Middle frontal gyrus (tissue), 1 donor: ENCODE measurements around the gene SH3BGR.
"Not testable (repeated sequence)": the region's sequence is repeated elsewhere in the genome, so short reads cannot be mapped to it uniquely, and the experiment has no call there.

Source experiments
- DNase-seq: peaks from one replicate; pipeline ENCODE4 v3.0.0-alpha.2; 2015; ENCODE audit warnings: low spot score; ENCODE audit errors: extremely low spot score

Gene SH3BGR

DNA sequence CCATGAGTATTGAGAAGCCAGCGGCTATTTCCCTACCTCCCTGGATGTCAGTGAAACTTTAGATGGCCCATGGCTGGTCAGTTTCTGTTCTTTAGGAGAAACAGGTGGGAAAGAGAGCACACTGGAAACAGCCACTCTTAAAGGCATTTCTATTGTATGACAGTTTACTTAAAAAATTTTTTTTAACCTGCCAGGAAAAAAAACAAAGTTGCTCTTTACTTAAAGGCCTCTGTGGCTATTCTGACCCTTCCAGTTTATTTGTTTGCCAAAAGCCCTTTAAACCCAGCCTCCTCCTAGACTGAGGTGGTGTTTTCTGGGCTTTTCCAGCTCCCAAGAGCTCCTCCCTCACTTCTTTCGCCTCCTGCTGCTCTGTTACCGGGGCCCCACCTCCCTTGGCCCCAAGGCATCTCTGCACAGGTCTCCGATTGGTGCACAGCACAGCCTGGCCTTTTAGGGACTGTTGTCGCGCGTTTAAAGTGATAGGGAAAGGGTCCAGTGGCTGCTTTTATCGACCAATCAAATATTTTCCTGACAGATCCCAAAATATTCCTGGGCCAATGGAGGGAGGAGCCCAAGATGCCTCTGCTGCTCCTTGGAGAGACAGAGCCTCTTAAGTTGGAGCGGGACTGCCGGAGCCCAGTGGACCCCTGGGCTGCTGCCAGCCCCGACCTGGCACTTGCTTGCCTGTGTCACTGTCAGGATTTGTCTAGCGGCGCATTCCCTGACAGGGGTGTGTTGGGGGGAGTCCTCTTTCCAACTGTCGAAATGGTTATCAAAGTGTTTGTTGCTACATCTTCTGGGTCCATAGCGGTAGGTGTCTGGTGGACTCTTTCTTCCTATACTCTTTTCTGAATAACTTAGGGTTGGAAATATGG is at the start of gene SH3BGR:
SH3BGR (plus strand) TSS at position 639 of the 875 bp plus-strand sequence; CDS start at position 766, 127 bp downstream.
- no peak for DNase-seq

DNA sequence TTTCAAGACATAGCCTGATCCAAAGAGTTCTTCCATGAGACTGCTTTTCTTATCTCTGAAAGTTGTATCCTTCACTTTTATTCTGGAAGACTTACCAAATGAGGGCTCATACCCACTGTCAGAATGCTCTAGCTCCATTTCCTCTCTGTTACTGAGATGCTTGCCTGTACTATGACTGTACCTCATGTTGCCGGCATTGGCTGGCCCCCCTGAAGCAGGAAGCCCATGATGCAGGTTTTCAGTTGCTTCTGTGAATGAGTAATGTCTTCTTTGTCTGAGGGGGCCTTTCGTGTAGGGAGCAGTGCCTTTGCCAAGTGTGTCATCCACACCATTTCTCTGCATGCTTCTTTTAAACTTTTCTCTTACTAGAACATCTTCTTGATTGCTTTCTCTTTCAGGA is 45.7 kb upstream of the SH3BGR start:
- no peak for DNase-seq

DNA sequence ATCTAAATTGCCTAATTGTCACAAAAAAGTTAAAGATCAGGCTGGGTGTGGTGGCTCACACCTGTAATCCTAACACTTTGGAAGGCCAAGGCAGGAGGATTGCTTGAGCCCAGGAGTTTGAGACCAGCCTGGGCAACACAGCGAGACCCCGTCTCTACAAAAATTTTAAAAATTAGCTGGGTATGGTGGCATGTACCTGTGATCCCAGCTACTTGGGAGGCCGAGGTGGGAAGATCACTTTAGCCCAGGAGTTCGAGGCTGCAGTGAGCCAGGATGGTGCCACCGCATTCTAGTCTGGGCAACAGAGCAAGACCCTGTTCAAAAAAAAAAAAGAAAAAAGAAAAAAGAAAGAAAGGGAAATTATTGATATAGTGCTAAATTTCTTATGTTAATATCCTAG is 32.6 kb upstream of the SH3BGR start:
- DNase-seq: not testable (repeated sequence)

DNA sequence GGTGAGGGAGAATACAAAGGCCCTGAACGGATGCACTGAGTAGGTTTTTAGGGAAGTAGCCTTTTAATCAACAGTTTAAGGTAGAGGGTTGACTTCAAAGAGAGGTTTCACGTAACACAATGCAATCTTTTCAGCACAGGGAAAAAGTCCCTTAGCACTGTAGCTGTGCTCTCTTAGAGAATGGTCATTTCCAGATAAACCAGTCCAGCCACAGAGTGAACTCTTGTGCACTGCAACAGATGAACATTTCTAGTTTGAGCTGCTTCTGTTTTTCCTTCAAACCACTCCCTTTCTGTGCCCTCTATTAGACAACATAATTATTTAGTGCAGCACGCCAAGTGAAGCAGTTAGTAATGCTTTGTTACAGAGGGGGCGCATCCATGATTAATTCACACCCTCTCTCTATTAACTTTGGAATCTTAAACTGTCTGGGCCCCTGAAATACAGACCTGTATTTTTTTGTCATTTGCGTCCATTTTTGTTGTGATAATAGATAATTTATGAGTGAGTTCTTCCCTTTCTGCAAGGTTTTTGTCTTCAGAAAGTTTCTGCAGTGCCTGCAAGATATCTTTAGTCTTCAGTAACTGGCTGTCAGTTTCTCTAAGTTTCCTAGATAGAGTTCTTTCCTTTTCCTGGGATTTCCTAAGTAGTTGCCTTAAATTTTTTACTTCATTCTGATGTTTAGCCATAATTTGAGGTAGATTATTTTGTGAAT is 29.1 kb upstream of the SH3BGR start:
- no peak for DNase-seq

DNA sequence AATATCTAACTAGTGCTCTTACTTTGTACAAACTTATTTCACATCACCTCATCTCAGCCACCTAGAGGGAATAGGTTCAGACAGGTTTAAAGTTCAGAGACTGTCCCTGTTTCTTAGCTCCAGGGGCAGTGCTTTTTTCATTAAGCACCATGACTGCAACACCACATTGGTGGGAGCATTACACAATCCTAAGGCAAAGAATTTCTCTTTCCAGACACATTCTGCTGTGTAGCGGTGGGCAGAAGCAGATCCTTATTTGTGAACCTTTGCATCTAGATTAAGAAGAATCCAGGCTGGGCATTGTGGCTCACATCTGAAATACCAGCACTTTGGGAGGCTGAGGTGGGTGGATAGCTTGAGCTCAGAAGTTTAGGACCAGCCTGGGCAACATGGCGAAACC is 22.3 kb upstream of the SH3BGR start:
- DNase-seq: no peak

DNA sequence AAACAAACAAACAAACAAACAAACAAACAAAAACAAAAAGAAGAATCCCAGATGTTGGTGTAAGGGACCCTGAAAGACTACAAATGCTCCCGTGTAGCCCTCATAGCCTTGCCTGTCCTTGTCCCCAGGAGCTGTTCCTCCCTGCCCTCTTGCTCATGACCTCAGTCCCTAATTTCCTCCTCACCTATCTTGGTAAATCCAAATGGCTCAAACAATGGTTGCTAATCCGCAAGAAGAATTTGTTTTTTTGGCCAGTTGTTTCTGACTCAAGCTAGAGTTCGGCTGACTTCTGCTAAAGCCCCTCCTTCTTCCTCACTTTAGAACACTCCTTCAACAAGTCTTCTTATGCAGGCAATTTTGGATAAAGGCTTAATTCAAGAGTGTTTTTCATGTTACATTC is 21.8 kb upstream of the SH3BGR start:
- DNase-seq: no peak

DNA sequence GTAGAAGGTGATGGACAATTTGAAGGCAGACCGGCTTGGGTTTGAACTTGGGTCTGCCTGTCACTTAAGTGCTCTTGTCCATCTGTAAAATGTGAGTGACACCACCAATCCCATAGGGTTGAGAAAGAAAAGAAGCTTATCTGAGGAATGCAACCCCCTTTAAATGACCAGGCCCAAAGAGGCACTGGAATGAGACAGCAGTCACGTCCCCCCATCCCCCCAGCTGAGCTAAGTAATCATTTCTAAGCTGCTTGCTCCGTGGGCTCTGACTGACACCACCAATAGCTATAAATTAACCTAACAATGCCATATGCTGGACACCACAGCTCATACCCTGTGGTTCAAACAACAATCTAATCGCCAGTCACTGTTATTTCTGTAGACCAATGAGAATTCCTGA is 21.3 kb upstream of the SH3BGR start:
- no peak for DNase-seq

DNA sequence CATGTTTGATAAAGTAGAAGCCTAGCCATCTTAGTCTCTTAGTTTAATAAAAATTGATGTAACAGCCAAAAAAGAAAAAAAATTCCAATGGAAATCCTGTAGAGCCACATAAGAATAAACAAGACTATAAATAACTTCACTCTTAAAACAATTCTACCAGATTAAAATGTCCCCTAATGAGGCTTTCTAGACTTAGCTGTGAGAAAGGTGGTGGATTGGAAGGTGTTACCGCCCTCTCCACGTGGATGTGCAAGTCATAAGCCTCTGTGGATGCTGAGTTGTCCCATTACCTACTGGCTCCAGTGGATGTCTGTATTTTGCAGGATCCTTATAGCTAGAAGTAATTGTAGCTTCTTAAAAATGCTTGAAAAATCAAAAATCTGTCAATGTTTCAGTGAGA is 20.8 kb upstream of the SH3BGR start:
- no peak for DNase-seq

DNA sequence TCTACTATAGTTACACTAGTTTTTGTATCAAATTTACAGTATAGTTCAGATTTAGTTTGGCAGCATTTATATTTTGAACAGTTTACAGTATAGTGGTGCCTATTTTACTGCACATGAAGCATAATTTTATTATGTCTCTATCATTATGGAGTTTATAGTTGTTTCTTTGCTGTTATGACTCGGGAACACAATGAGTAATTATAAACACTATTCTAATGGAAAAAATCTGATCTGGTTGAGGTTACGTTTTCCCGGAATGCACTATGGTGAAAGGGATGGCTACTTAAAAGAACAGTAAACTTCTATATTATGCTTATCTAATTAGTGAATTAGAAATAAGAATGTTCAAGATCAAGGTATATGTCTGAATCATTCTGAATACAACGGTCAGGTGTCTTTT is 16.8 kb upstream of the SH3BGR start:
- no peak for DNase-seq

DNA sequence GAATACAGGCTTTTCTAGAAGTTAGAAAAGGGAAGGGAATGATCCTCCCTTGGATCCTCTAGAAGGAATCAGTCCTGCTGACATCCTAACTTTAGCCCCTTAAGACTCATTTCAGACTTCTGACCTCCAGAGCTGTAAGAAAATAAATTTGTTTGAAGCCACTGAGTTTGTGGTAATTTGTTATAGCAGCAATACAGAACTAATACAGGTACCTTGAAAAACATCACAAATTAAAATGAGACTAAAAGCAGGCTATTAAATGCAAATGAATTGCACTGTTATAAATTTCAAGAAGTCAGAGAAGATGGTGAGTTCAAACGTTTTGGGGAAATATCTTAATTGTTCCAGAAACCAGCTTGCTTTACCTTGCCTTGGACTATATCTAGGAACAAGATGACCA is 12.5 kb upstream of the SH3BGR start:
- DNase-seq: no peak

DNA sequence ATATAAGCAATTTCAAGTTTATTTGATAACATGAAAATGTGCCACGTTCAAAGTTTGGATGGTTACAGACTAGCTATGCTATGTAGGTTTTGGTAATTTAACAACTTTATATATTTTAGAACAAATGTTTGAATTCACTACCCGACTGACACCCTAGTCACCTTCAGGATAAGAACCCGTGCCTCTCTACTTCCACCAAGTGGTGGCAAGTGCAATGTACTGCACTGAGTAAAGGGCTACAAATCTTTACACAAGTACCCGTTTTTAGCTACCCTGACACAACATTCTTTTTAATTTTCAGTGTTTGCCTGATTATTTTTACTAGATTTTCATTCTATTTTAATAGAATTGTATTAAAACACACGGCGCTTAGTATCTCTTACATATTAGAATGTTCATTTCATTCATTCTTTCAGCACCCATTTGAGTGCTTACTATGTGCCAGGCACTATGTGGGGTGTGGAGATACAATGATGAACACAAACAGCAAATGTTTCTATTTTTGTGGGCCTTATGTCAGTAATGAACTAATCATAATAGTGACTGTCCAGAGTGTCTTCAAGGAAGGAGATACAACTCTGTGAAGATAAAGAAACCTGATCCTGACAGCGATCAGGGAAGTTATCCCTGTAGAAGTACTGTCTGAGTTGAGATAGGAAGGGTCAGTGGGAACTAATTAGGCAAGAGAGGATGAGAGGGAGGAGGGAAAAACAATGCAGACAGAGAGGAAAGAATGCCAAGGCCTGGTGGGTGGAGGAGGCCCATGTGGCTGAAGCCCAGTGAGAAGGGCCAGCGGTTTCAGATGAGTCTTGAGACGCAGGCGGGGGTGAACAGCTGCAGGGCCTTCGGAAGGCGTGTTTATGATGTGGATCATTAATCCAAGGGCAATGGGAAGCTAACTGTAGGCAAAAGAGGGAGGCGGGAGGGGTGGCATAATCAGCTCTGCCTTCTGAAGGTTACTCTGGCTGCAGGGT is 10.0 kb upstream of the SH3BGR start:
- no peak for DNase-seq

DNA sequence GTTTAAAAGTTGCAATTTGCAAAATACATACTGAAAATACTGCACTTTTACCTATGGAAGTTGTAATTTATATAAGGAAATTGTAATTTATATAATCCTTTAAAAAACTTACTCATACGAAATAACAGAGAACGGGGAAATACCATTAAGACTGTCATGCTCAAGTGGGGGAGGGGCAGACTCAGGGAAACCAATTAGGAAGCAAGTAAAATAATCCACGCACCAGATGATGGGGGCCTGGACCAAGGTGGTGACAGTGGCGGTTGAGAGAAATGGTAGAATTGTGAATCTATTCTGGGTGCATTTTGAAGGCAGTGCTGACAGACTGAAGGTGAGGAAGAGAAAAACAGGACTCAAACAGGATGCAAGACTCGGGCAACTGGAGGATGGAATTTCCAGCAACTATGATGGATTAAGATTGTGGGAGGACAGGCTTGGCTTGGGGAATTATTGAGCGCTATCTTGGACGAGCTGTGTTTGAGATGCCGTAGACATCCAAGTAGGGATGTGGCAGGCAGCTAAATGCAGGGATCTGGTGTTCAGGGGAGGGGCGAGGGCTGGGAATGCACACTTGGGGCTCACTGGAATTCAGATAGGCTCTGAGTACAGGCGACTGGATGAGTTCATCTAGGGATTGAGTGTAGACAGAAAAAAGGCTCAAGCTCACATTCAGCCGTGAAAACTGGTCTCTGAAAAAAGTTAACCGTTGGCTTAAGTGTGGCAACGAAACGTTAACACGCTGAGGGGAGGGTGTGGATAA is 7.2 kb upstream of the SH3BGR start:
- no peak for DNase-seq

DNA sequence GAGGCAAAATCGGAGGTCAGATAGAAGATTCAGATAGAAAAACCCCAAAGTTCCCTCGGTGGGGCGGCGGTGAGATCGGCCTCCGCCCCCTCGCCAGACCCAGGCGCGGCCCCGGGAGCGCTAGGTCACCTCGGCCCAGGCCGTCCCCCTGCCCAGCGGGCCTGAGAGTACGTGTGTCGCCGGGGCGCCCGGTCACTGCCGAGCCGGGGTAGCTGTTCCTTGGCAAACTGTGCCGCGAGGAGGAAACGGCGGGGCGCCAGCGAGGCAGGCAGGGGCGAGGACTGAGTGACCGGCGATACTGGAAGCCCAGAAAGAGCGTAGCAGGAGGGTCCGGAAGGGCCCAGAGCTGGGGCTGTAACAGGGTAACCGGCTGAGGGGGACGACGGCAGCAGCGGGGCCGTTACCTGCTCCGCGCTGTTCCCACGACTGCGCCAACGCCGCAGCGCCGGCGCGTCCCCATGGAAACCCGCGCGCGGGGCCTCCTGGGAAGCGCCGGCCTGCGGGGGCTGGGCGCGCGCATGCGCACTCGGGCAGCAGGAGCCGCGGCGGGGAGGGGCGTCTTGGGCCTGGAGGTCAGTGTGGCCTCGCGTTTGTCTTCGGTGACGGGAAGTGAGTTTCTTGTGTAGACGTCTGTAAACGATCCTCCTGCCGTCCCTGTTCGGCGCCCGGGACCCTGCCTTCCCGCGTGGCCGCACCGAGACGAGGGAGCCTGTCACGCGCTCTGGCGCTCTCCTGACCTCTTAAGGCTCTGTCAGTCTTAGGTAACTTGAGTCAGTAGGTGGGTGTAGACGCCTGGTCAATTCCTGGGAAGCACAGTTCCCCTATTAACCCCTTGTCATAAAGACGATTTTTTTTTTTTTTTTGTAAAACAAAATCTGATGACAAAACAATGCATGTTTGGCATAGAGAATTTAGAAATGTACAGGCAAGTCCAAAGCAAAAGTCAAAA is 6.2 kb upstream of the SH3BGR start, which contains the start of gene LCA5L:
LCA5L (minus strand) TSS at position 458 of the 949 bp plus-strand sequence. CDS start 17,285 bp downstream, outside the sequence.
- DNase-seq: peak; percentile 76

DNA sequence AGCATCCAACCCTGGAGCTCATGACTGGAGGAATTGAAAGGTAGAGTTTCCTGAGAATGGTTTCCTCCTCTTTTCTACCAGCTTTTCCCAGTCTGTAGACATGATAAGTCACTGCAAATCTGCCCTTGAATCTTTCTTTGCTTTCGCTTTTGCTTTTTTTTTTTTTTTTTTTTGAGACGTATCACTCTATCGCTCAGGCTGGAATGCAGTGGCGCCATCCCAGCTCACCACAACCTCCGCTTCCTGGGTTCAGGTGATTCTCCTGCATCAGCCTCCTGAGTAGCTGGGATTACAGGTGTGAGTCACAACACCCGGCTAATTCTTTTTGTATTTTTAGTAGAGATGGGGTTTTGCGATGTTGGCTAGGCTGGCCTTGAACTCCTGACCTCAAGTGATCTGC is 4.5 kb upstream of the SH3BGR start:
- no peak for DNase-seq

DNA sequence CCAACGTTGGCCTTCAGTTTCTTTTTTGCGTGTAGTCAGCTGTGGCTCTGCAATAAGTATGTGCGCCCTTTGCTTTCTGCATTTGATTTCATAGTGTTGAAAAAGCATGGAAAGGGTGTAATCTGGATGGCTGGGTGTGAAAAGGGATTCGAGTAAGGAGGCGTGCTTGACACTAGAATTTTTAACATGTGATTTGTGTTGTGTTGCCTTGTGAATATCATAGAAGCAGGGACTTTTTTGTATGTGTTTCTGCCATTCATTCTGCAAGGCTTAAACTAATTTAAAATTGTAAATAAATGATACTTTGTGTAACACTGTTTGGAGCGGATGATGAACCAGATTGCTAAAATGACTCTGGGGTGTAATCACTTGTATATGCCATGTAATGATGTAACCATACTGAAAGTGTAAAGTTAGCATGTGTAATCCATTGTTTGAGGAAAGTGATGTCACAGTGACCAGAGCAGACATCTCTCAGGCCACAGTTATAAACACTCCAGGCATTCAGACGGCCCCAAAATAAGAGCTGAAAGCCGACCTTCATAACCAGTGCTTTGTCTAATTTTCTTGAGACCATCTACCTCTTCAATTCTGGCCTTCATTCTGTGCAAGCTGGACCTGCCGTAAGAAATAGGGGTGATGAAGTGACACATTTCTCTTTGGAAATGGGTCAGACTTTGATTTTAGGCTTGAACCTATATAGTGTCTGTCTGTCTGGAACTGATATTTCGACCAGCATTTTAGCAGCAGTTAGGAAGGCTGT is 618 bp downstream of the SH3BGR start:
- no peak for DNase-seq

DNA sequence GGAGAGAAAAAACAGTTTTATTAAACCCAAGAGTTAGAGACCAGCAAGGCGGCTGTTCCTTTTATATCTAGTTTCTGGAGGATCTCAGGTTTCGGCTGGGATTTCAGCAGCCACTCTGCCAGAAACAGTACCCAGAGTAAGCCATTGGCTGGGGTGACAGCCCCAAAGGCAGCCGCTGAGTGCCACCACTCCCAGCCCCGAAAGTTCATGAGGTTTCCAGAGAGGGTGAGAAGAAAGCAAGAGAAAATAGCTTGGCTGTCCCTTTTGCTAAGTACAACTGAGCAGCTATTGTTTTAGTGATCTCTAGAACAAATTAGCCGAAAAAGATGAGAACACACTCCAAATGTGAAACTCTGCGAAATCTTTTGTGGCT is 1.2 kb downstream of the SH3BGR start:
- DNase-seq: no peak

DNA sequence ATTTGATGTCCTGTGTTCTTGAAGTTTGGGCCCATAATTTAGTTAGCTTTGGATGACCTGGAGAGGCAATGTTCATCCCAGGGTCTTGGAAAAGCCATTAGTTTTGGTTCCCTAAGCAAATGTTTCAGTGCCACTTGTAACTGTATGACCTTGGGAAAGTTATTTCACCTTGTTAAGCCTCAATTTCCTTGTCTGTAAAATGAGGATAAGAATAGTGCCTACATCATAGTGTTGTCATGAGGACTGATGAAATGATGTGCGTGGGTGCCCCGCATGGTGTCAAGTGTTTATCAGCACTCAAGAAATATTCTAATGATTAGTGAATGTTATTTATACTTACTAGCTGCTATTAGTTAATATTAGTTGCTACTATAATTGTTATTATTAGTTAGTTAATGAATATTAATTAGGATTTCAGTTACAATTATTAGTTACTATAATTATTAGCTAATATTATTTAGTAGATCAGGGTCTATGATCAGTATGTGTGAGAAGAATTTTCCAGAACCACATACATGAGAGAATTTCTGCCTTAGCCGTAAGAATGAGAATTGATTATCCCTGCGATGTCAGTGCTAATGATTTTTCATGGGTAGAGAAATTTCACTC is 1.9 kb downstream of the SH3BGR start:
- no peak for DNase-seq

DNA sequence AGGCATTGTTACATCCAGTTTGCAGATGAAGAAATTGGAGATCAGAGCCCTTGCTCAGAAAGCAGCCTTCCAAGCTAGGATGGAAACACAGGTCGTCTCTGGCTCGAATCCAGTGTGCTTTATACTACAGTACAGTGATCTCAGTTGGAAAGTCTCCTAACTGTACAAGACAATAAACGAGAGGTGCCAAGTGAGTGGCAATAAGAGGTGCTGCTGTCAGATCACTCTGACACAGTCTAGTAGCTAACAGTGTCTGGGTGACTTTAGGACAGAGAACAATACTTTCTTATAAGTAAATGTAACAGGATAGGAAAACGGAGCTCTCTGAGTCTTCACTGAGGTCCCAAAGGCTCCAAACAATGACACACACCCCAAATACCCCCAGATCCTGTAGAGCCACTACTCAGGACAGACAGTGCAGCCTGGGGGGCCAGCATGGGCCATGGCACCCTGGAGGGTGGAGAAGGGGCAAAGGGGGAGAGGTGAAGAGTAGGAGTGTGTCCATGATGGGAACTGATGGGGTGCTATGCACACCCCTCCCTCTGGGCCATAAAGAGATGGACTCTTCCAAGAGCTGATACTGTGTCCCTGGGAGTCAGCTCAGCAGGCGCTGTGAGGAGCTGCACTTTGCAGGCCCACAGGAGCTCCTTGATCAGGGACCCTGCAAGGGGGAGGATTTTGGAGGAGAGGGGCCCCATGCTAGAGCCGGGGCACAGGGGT is 3.3 kb downstream of the SH3BGR start:
- no peak for DNase-seq
